T-helper 9 cell (primary cell): ENCODE data around the gene CDCA3.
A peak's percentile ranks its signal among the peaks of the same experiment; 100 is the strongest.

Experiments
- DNase-seq: peaks from one replicate; pipeline ENCODE4 v3.0.0-alpha.2; 2020

CDCA3 gene

DNA sequence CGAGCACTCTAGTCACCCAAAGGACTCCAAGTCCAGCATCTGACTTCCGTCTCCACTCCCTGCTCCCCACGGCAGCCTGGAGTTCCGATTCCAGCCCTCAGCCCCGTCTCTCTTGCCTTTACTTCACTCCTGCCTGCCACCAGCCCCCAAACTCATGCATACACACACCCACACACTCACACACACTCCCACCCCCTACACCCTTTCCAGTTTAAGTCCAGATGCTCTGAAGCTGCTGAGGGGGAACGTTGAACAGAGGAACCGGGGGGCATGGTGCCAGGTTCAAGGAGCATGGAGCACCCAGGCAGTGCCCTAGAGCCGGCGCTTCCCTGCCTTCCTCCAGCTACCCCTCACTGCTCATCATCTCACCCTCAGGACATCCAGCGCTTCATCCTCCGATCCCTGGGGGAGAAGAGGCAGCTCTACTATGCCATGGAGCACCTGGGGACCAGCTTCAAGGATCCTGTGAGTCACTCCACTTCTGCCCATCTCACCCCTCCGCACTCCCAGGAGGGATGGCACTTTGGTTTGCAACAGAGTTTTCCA lies 19.6 kb downstream of the CDCA3 start:
- no peak for DNase-seq

DNA sequence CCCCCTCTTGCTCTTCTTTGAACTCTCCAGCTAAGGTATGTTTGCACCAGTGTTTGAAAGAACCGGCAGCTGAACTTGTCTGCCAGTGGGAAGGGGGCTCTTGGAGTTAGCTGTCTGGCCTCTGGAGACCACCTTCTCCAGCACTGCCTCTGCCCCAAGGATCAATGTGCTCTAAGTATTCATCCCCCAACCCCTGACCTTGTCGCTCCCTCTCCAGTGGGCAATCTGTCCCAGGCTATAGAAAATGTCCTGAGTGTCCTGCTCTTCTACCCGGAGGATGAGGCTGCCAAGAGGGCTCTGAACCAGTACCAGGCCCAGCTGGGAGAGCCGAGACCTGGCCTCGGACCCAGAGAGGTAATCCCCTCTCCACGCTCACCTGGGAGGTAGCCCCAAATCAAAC lies 20.1 kb downstream of the CDCA3 start:
- DNase-seq, result no peak

DNA sequence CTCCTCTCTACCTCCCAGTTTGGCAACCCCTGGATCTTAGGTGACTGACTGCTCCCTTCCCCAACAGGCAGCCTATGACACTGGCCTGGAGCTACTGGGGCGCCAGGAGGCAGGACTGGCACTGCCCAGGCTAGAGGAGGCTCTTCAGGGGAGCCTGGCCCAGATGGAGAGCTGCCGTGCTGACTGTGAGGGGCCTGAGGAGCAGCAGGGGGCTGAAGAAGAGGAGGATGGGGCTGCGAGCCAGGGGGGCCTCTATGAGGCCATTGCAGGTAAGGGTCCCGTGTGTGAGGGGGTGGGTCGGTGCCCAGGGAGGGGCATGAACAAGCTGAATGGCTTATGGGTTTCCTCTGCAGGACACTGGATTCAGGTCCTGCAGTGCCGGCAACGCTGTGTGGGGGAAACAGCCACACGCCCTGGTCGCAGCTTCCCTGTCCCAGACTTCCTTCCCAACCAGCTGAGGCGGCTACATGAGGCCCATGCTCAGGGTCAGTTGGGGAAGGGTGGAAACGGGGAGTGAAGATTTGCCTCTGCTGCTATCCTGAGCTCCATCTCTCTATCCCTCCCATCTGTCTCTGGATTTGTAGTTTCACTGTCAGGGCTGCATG lies 20.7 kb downstream of the CDCA3 start:
- no peak for DNase-seq

DNA sequence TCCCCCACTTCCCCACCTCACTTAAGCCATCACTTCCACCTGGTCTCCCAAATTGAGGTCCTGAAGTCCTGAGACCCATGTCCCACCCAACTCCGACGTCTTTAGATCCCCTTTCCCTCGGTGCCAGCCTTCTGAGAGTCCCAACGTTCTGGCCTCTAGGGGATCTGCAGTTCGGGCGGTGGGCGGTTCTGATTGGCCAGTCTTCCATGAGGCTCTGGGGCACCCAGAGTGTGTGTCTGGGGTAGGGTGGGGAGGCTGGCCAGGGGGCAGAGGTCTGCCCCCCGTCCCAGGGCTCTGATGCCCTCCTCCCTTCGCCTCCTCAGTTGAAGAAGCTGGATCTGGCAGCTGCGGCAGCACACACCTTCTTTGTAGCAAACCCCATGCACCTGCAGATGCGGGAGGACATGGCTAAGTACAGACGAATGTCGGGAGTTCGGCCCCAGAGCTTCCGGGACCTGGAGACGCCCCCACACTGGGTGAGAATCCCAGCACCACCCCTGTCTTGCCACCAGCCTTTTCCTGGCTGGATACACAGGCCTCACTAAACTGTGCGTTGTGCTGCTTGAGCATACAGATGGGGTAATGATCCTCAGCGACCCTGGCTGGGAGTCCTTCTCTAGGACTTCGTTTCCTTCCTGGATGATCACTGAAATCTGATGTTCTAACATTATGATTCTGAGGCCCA lies 21.4 kb downstream of the CDCA3 start:
- DNase-seq, result no peak

DNA sequence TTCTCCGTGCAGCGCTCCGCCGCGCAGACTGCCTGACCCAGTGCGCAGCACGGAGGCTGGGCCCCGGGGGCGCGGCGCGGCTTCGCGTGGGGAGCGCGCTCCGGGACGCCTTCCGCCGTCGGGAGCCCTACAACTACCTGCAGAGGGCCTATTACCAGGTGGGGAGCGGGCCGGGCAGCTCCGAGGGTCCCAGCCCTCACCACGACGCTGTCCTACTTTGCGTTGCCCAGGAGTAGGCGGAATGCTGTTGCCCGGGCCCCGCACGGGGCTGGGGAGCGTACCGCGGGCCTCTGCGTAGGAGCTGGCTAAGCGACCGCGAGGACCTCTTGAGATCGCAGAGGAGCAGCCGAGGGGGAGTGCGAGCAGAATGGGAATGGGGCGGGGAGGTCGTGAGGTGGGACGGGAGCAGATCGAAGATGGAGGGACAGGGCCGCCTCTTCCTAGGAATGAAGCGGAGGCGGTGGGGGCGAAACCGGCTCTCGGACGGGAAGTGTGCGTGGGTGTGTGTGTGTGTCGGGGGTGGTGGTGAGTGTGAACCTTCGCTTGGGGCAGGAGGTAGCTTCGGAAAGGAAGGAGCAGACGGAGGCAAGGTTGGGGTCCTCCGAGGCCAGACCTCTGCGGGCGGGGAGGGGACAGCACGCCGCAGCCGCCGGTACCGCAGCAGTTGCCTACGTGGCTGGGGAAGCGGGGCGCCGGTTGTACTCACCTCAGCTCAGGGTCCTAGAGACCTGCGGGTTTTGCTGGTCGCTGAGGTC lies 22.1 kb downstream of the CDCA3 start:
- DNase-seq, result peak; percentile 26

DNA sequence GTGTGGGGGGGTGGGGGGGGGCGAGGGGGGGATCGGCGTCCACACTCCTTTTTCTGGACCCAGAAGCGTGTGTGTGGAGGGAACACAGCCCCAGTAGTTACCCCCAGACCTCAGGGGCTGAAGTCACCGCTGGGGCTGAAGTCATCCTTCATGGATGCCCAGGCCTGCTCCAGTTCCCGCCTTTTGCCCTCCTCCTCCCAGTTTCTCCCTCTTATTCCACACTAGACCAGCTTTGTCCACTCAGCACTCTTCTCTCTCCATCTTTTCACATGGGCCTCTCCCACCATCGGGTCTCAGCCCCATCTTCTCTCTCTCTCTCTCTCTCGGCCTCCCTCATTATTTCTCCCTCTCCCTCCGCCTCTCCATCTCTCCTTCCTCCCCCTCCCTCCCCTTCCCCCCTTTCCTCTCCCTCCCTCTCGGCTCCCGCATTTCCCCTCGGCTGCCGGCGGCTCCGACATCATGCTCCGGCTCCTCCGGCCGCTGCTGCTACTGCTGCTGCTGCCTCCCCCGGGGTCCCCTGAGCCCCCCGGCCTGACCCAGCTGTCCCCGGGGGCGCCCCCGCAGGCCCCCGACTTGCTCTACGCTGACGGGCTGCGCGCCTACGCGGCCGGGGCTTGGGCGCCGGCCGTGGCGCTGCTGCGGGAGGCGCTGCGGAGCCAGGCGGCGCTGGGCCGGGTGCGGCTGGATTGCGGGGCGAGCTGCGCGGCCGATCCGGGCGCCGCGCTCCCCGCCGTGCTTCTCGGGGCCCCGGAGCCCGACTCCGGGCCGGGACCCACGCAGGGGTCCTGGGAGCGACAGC lies 22.9 kb downstream of the CDCA3 start, which contains the start of gene P3H3:
P3H3 (plus strand) TSS at position 426 of the 799 bp plus-strand sequence; CDS start at position 460, 34 bp downstream.
- DNase-seq, result peak; percentile 26

DNA sequence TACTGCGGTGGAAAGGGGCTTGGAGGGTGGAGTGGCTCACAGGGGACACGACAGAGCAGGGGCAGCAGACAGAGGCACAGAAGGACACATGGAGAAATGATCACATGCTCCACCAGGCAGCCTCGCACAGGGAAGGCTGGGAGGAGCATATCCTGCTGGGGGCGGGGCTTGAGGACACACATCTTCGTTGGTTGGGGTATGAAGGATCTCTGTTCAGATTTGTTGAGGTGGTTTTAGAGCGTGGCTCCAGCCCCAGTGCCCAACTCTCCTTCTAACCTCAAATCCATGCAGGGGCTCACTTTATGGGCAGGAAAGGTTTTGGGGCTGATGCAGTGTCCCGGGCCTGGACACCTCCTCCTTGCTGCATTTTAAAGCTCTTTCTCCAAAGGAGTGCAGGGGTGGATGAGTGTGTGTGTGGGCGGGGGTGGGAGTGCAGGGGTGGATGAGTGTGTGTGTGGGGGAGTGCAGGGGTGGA lies 23.6 kb downstream of the CDCA3 start:
- peak; percentile 20 for DNase-seq

DNA sequence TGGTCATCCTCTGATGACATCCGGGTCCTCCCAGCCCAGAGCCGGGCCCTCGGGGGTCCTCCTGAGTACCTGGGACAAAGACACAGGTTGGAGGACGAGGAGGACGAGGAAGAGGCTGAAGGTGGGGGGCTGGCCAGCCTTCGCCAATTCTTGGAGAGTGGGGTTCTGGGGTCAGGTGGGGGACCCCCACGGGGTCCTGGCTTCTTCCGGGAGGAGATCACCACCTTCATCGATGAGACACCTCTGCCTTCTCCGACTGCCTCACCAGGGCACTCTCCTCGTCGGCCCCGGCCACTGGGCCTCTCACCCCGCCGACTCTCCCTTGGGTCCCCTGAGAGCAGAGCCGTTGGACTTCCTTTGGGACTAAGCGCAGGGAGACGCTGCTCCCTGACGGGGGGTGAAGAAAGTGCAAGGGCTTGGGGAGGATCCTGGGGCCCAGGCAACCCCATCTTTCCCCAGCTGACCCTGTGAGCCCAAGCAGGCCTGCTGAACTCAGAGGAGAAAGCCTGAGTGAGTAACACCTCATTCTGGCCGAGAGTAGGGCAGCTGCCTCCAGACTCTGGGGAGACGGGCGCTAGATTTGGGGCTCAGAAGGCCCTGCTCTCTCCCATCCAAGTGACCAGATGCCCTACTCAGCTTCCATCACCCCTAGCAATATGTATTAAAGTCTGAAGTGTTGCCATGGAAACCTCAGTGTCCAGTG lies 24.2 kb downstream of the CDCA3 start:
- no peak for DNase-seq

DNA sequence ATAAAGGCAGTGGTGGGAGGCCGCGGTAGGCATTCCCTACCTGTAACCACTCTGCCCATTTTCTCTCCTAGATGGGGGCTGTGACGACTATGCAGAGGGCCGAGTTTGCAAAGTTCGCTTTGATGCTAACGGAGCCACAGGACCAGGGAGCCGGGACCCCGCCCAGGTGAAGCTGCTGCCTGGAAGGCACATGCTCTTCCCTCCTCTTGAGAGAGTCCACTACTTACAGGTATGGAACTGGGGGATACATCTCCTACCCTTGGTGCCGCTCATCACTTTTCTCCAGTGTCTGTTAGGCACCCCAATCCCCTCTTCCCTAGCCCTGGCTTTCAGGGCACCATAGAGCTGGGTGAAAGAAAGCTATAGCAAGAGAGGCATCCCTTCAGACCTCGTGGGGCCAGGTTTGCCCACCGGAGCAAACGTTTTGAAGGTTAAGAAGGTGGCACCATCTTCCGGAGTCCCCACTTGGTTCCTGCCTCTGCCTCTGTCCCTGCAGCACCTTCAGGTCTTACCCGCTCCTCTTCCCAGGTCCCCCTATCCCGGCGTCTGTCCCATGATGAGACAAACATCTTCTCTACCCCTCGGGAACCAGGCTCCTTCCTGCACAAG lies 24.9 kb downstream of the CDCA3 start:
- DNase-seq, result no peak

DNA sequence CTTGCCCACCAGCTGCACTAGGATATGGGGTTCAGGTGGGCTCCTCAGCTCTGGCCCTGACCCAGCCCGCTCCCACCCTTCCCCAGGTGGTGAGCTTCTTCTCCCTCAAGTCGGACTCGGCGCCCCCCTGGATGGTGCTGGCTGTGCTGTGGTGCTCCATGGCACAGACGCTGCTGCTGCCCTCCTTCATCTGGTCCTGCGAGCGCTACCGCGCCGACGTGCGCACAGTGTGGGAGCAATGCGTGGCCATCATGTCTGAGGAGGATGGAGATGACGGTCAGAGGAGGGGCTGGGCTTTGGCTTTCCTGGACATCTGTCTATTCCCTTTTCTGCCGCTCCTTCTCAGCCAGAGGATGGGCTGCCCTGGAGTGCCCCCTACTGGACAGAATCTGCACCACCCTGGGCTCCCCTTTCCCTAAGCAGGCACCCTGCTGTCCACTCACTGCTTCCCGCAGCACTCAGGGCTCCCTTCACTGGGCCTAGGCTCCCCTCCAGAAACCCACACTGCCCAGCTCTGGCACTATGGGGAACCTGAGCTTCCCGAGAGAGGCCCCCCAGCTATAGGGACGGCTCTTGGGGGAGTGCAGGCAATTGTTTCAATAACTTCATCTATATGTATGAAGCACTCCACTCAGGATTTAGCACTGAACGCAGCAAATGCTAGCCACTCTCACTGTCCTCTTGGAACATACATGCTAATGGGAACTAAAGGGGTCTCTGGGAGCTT lies 25.5 kb downstream of the CDCA3 start:
- peak; percentile 83 for DNase-seq

DNA sequence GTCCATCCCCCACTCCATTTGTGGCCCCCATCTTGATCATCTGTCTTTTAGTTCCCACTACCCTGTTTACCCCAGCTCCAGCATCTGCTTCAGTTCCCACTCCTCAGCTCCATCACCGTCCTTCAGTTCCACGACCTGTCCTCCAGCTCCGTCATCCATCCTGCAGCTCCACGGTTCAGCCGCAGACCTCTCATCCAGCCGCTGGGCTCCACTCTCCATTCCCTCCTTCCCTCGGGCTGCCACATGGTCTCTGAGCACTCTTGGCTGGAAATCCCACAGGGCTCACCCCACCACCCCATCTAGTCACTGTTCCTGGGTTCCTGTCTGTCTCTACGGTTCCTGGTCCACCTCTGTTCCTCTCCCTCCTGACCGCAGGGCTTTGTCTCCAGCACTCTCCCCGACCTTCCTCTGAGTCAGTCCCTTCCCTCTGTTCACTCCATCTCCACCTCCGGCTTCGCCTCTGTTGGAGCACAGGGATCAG lies 26.1 kb downstream of the CDCA3 start:
- DNase-seq, result no peak

DNA sequence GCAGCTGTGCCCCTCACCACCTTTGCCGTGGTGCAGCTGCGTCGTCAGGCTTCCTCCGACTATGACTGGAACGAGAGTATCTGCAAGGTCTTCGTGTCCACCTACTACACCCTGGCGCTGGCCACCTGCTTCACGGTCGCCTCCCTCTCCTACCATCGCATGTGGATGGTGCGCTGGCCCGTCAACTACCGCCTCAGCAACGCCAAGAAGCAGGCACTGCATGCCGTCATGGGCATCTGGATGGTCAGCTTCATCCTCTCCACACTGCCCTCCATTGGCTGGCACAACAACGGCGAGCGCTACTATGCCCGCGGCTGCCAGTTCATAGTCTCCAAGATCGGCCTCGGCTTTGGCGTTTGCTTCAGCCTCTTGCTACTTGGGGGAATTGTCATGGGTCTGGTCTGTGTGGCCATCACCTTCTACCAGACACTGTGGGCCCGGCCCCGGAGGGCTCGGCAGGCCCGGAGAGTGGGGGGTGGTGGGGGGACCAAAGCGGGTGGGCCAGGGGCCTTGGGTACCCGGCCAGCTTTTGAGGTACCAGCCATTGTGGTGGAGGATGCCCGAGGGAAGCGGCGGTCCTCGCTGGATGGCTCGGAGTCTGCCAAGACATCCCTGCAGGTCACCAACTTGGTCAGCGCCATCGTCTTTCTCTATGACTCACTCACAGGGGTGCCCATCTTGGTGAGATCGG lies 26.9 kb downstream of the CDCA3 start:
- no peak for DNase-seq

DNA sequence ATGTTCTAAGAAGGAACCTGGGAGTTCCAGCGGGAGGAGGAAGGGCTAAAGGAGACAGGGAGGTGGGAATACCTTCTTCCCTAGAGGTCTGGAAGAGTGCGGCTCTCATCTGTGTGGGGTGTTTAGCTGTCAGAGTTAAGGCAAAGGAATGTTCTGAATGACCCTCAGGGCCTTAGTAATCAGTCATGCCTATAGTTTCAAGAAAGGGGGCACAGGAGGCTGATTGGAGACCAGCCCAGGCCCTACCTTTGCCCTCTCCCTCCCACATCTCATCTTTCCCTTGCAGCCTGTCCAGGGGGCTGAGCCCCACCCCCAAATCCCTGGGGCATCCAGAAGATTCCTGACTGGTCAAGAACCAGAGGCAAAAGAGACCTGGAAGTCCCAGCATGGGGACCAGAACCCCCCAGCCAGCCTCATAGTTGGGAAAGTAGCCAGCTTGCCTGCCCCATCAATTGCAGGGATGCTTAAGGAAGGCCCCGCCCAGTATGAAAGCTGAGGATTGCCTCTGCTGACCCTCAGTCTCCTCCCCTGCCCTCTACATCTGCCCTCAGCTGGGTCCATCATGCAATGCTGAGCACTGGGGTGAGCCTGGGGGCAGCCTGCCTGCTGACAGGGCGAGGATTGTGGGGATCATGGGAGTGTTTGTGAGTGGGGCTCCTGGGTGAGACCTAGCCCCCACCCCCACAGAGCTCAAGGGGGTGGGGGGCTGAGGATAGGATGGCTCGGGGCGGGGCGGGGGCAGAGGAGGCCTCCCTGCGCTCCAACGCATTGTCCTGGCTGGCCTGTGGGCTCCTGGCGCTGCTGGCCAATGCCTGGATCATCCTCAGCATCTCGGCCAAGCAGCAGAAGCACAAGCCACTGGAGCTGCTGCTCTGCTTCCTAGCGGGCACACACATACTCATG lies 27.7 kb downstream of the CDCA3 start:
- DNase-seq, result no peak

DNA sequence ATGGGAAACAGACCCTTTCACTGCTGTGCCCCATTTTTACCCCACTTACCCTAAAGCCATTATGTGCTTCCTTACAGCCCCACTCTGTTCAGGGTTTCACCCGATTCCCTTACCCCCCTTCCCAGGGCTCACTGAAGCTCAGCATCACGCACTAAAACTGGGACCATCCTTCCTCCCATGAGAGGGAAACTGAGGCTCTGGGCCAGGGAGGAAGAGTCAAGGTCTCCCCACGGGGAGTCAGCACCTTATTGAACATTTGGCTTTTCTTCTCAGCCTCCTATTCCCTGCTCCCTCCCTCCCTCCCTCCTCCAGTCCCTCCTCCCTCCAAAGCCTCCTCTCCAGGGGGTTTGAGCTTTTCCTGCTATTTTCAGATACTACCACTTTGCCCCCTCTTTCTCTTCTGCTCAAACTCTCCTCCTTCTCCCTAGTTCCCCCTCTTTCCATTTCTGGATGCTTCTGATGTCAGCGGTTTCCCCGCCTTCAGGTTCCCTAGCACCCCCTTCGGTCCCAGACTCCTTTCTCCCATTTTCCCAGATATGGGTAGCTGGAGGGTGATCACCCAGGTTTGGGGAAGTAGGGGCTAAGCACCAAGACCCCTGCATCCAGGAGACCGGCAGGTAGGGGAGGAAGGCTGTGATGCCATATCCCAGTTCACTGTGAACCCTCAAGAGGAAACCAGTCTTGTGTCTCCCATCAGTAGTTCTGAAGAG lies 28.5 kb downstream of the CDCA3 start:
- DNase-seq, result no peak

DNA sequence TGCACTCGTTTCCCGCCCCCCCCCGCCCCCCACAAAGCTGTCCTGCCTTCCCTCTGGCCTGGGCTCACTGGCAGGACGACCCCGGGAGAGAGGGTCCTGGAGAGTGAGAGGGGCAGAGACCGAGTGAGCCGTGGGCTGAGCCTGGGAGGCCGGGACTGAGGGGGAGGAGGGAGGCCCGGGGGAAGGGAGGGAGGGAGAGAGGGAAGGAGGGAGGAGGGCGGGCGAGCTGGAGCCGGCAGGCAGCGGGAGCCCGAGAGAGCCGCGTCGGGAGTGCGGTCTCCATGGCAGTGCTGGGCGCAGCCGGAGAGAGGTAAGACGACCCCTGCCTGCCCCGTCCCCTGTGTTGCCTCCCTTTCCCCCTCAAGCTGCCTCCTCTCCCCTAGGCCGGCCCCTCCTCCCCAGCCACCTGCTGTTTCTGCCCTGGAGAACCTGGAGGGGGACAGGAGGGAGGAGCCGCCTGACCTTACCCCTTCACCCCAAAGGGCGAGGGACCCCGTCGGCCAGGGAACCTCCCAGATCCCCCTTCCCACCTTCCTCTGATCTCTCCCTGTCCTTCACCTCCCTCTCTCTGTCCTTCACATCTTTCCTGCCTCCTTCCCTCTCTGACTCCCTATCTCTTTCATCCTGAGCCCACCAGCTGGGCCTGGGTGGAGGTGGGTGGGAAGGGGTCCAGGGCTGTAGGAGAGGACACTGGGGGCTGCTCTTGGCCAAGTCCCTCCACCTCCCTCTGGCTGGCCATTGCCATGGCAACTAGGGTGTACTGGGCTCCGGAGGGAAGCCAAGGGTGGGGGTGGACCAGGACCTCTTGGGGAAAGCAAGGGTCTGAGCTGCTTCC lies 29.3 kb downstream of the CDCA3 start, which contains the start of gene GPR162:
GPR162 (plus strand) TSS at position 231 of the 835 bp plus-strand sequence. CDS start 2,078 bp downstream, outside the sequence.
- DNase-seq, result no peak

DNA sequence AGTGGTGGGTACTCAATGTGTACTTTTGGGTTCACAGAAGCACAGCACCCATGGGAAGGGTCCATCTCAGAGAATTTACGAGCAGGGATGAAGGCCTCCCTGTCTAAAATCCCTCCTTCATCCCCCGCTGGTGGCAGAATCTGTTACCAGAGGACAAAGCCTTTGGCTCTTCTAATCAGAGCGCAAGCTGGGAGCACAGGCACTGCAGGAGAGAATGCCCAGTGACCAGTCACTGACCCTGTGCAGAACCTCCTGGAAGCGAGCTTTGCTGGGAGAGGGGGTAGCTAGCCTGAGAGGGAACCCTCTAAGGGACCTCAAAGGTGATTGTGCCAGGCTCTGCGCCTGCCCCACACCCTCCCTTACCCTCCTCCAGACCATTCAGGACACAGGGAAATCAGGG lies 30.9 kb downstream of the CDCA3 start:
- no peak for DNase-seq
